HUES6 (cell line): ENCODE results near the gene ZFYVE26.
A peak's percentile ranks its signal among the peaks of the same experiment; 100 is the strongest.
"Not testable (repeated sequence)": the region's sequence is repeated elsewhere in the genome, so short reads cannot be mapped to it uniquely, and the experiment has no call there.

ENCODE experiments used
- H3K27ac ChIP-seq: 2 replicates; pipeline ENCODE4 v1.7.0; 2013; ENCODE audit warnings: low read depth, mild to moderate bottlenecking, low read length, inconsistent platforms
- H3K27me3 ChIP-seq: 2 replicates; pipeline ENCODE4 v1.6.1; 2013; ENCODE audit warnings: low read length; ENCODE audit not compliant: control insufficient read depth, insufficient read depth
- H3K36me3 ChIP-seq: 2 replicates; pipeline ENCODE4 v1.6.1; 2013; ENCODE audit warnings: low read length; ENCODE audit not compliant: control insufficient read depth, insufficient read depth
- H3K4me1 ChIP-seq: 2 replicates; pipeline ENCODE4 v1.6.1; 2013; ENCODE audit warnings: low read length; ENCODE audit not compliant: control insufficient read depth, insufficient read depth
- H3K4me3 ChIP-seq: 2 replicates; pipeline ENCODE4 v1.5.1; 2013; ENCODE audit warnings: low read depth, low read length
- H3K9ac ChIP-seq: one replicate; pipeline ENCODE4 v1.6.1; 2013; ENCODE audit warnings: mild to moderate bottlenecking, low read length
- H3K9me3 ChIP-seq: 2 replicates; pipeline ENCODE4 v1.6.1; 2013; ENCODE audit warnings: low read depth, low read length; ENCODE audit not compliant: control insufficient read depth, insufficient read depth

ZFYVE26 gene

GRCh38 chr14:67725171-67725570 is 91.2 kb downstream of the ZFYVE26 start:
- Histone ChIP-seq H3K27me3 (peaks cover 8% of the 10 kb centered on the region; the same call in 1 of the 2 replicates), H3K9ac (no peak overlapping the region), H3K4me3 (no peak overlapping the region), H3K4me1 (peaks cover 19% of the 10 kb centered on the region), H3K36me3 (no peaks in the 10 kb centered on the region), H3K27ac (no peak overlapping the region), H3K9me3 (no peaks in the 10 kb centered on the region; the same call in 1 of the 2 replicates)

GRCh38 chr14:67722293-67722692 is 94.1 kb downstream of the ZFYVE26 start:
- peaks cover 8% of the 10 kb centered on the region; the same call in 1 of the 2 replicates for H3K27me3 ChIP-seq
- no peaks in the 10 kb centered on the region; the same call in 1 of the 2 replicates for H3K9me3 ChIP-seq
- no peak overlapping the region for H3K27ac ChIP-seq
- no peak overlapping the region for H3K9ac ChIP-seq
- H3K4me3 ChIP-seq, result 0 out of 2 replicates have a peak overlapping the region, but pooled peaks have one; percentile 17
- H3K36me3 ChIP-seq, result no peaks in the 10 kb centered on the region
- no peaks in the 10 kb centered on the region for H3K4me1 ChIP-seq

- H3K9me3 ChIP-seq, result no peaks in the 10 kb centered on the region; the same call in 1 of the 2 replicates
- no peak overlapping the region for H3K4me3 ChIP-seq
- H3K27me3 ChIP-seq, result peaks cover 8% of the 10 kb centered on the region; the same call in 1 of the 2 replicates
- no peak overlapping the region for H3K9ac ChIP-seq
- no peaks in the 10 kb centered on the region for H3K36me3 ChIP-seq
- no peak overlapping the region for H3K27ac ChIP-seq
- H3K4me1 ChIP-seq, result no peaks in the 10 kb centered on the region
These were observed 94.5 kb downstream of the ZFYVE26 start for GRCh38 chr14:67721875-67722274.

GRCh38 chr14:67719866-67720265 is 96.5 kb downstream of the ZFYVE26 start:
- H3K27ac ChIP-seq, result no peak overlapping the region
- no peak overlapping the region for H3K4me3 ChIP-seq
- H3K4me1 ChIP-seq, result no peaks in the 10 kb centered on the region
- no peaks in the 10 kb centered on the region for H3K9me3 ChIP-seq
- H3K27me3 ChIP-seq, result 0 out of 2 replicates have a peak, but pooled peaks cover 4% of the 10 kb centered on the region
- no peak overlapping the region for H3K9ac ChIP-seq
- H3K36me3 ChIP-seq, result no peaks in the 10 kb centered on the region

- H3K9me3 ChIP-seq, H3K27me3 ChIP-seq, H3K4me1 ChIP-seq, H3K9ac ChIP-seq, H3K4me3 ChIP-seq, H3K36me3 ChIP-seq, H3K27ac ChIP-seq: not testable (repeated sequence)
These were observed 97.0 kb downstream of the ZFYVE26 start for GRCh38 chr14:67719385-67719784.

- H3K4me3 ChIP-seq, result no peak overlapping the region
- H3K36me3 ChIP-seq, result no peaks in the 10 kb centered on the region
- no peaks in the 10 kb centered on the region for H3K4me1 ChIP-seq
- H3K27me3 ChIP-seq, result 0 out of 2 replicates have a peak, but pooled peaks cover 4% of the 10 kb centered on the region
- H3K9me3 ChIP-seq, result no peaks in the 10 kb centered on the region
- no peak overlapping the region for H3K27ac ChIP-seq
- no peak overlapping the region for H3K9ac ChIP-seq
These were observed 98.1 kb downstream of the ZFYVE26 start for GRCh38 chr14:67718265-67718664.

GRCh38 chr14:67717048-67717447 is 99.3 kb downstream of the ZFYVE26 start:
- H3K4me1 ChIP-seq, result no peaks in the 10 kb centered on the region
- H3K27ac ChIP-seq, result no peak overlapping the region
- H3K4me3 ChIP-seq, result no peak overlapping the region
- no peak overlapping the region for H3K9ac ChIP-seq
- H3K36me3 ChIP-seq, result no peaks in the 10 kb centered on the region
- H3K27me3 ChIP-seq, result 0 out of 2 replicates have a peak, but pooled peaks cover 4% of the 10 kb centered on the region
- no peaks in the 10 kb centered on the region; the same call in 1 of the 2 replicates for H3K9me3 ChIP-seq

- Histone ChIP-seq H3K9me3 (peaks cover 16% of the 10 kb centered on the region), H3K4me3 (no peak overlapping the region), H3K27ac (no peak overlapping the region), H3K9ac (no peak overlapping the region), H3K27me3 (no peaks in the 10 kb centered on the region), H3K36me3 (no peaks in the 10 kb centered on the region), H3K4me1 (no peaks in the 10 kb centered on the region)
These were observed 106.2 kb downstream of the ZFYVE26 start for GRCh38 chr14:67710209-67710608.

GRCh38 chr14:67709796-67710195 is 106.6 kb downstream of the ZFYVE26 start:
- not testable (repeated sequence) for H3K4me1 ChIP-seq, H3K36me3 ChIP-seq, H3K27me3 ChIP-seq, H3K27ac ChIP-seq, H3K9ac ChIP-seq, H3K4me3 ChIP-seq
- peaks cover 16% of the 10 kb centered on the region for H3K9me3 ChIP-seq

GRCh38 chr14:67709346-67709745 is 107.0 kb downstream of the ZFYVE26 start:
- H3K27me3 ChIP-seq, H3K36me3 ChIP-seq, H3K4me1 ChIP-seq, H3K4me3 ChIP-seq, H3K27ac ChIP-seq, H3K9ac ChIP-seq: not testable (repeated sequence)
- H3K9me3 ChIP-seq, result peaks cover 16% of the 10 kb centered on the region

- no peak overlapping the region for H3K4me3 ChIP-seq
- no peaks in the 10 kb centered on the region for H3K27me3 ChIP-seq
- H3K36me3 ChIP-seq, result no peaks in the 10 kb centered on the region
- H3K9me3 ChIP-seq, result peaks cover 13% of the 10 kb centered on the region
- no peaks in the 10 kb centered on the region for H3K4me1 ChIP-seq
- no peak overlapping the region for H3K9ac ChIP-seq
- no peak overlapping the region for H3K27ac ChIP-seq
These were observed 111.2 kb downstream of the ZFYVE26 start for GRCh38 chr14:67705211-67705610.
